HG02763 (cell line): ENCODE measurements around the gene SMOC1.

Source experiments
- ATAC-seq: cut with Tn5 transposase; IDR thresholded peaks from one replicate; pipeline ENCODE4 v1.9.1; 2021; ENCODE audit warnings: mild to moderate bottlenecking, moderate library complexity; ENCODE audit not compliant: unreplicated experiment

SMOC1 gene

DNA sequence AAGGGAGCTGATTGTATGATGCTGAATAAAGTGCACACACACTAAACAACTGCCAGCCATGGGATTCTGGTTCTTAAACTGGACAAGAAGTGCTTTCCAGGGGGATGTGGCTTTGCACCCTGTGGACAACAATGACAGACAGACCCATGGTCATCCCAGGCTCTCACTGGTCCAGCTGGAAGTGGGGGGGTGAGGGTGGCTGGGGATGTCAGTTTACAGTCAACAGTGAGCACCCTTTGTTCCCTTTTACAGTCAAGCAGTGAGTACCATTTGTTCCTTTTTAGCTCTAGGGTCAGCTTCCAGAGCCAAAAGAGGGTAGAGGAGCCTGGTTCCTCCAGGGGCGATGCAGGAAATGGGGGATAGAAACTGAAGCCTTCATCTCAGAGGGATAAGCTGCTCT lies 100.7 kb downstream of the SMOC1 start:
- no peak for ATAC-seq

DNA sequence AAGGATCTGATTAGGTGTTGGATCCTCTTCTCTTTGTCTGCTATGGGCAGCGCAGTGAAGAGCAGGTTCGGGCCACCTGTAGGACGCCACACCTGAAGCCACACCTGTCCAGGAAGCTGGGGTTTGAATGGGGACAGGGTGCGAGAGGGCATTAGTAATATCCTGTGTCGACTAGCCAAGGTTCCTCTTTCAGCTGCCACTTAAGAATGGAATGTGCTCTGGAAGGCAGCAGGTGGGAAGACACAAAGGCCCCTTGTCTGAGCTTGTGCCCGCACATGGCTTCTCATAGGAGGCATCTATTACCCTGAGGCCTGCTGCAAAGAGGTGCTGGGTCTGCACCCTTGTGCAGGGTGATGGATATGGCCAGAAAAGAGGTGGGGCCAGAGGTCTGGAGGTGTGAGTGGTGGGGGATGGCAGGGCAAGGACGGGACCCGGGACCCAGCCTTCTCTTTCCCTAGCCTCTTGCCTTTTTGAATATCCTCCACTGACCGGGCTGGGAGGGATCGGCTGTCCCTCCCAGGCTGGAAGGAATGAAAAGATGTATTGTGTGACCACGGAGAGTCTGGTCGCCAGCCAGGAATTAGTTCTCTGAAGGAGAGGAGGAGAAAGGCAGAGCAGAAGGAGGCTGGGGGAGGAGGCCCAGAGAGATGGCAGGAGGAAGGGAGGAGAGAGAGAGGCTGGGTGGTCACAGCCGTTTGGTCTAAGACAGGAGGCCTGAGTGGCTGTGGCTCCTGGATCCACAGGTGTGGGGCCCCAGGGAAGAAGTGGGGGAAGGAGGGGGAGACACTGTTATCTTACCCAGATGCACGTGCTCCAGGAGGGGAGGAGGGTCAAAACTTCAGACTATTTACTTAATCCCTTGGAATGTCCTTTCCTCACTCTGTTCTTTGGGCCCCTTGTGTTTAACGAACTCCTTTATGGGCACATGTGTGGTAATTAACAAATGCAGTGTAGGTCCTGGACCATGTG lies 101.5 kb downstream of the SMOC1 start:
- ATAC-seq = no peak

DNA sequence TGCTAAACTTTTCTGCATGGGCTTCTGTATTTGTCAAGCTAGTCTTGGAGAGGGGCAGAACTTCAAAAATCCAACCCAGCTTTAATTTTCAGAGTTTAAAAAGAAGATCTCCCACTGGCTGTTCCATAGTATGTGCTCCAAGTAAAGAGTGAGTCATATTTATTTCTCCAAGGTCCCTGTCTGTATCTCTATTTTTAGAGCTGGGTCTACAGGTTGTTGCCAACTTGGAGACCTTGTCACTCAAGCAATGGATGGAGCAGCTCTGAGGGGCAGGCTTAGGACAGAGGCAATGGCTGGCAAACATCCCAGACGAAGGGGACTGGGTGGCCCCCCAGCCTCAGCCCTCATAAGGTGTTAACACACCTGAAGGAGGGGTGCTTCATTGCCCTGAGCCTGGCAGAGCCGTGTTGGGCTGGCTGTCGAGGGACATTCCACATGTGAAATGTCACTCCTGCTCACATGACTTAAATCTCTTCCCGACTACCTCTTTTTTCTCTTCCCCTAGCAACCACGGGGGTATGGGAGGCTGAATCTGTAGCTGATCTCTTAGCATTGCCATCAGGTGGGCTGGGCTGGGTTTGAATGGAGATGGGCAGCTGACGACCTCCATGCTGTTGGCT lies 103.1 kb downstream of the SMOC1 start:
- ATAC-seq = no peak

DNA sequence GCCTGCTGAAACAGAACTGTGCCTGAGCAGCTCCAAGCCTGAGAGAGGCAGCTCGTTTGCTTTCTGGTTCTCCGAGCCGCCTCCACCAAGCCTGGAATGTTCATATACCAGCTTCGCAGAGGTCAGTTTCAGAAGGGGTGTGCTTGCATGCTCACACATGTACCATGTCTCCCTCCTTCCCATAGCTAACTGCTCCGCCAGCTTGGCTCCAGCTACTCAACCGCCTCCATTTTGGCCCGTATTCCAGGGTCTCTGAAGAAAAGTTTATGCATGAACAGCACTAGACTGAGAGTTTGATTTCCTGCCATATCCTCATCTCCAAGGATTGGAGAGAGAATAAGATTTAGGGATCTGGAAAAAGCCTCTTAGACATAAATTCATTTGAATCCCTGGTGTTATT lies 103.7 kb downstream of the SMOC1 start:
- no peak for ATAC-seq

DNA sequence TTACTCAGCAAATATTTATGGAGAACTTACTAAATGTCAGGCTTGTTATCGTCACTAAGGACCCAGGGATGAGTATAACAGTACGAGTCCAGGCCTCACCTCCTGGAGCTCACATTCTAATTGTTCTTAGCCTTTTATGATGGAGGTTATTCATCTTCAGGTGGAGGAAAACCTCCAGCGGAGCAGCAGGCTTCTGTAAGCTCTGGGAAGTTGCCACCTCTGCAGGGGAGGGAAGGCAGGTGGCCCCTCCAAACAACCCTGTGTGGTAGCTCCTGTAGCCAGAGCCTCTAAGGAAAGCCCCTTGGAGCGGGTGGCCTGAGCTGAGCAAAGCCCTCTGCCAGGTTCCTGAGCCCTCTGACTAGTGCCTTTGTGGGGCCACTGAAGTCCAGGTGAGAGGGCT lies 104.1 kb downstream of the SMOC1 start:
- no peak for ATAC-seq

DNA sequence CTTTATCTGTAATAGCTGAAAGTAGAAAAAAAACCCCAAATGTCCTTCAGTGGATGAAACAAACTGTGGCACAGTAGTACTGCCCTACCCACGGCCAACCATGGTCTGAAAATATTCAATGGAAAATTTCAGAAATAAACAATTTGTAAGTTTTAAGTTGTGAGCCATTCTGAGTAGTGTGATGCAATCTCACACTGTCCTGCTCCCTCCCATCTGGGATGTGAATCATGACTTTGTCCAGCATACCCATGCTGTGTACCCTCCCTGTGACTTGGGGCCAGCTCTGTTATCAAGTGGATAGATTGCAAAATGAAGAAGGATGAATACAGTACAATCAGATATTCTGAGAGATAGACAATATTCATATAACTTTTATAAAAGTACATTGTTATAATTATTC lies 106.2 kb downstream of the SMOC1 start:
- ATAC-seq = no peak

DNA sequence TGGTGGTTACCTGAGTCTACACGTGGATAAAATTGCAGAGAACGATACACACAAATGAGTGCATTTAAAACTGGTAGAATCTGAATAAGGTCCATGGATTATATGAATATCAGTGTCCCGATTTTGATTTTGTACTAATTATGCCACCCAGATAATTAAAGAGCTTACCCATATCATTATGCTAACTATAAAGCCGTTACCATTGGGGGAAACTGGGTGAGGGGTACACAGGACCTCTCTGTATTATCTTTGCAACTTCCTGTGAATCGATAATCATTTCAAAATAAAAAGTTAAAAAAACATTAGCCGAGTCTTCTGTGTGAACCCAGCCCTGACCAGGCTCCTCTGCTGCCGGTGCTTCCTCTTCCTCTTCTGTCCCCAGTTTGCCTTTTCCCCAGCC lies 107.1 kb downstream of the SMOC1 start:
- ATAC-seq = no peak

DNA sequence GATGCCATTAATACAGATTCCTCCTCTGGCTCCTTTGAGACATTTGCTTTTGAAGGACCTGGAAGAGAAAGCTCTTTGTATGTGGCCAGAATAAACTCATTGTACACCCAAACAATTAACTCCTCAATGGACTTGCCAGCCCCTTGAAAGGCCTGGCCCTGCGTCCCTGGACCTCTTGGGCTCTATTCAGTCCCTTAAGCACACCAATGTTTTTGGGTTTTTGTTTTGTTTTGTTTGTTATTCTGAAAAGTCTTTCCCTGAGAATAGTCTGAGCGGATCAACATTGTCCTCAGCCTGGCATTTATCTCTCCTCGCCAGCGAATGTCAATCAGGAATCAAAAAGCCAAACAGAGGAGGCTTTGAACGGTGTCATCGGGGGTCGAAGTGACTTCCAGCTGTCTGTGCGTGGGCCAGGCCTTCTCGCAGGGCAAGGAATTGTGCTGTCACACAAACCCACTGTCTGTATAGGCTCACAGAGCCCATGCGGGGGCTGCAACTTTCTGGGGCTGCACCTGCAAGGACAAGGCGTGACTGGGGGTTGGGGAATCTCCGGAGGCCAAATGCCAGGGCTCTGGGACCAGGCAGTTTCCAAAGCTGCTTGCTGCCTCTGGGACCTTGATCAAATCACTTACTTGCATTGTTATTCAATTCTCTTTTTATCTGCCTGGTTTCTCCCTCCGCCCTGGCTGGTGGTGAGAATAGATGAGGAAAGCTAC lies 108.3 kb downstream of the SMOC1 start:
- ATAC-seq = no peak

DNA sequence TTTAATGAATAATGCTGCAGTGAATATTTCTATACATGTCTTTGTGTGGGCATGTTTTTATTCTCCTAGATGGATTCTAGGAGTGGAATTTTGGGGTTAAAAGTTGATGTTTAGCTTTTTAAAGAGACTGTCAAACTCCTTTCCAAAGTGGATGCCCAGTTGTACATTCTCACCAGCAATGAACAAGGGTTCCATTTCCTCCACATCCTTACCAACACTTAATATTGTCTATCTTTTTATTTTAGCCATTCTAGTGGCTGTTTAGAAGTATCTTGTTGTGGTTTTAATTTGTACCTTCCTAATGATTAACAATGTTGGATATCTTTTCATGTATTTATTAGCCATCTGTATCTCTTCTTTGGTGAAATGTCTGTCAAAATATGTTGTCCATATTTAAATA lies 109.8 kb downstream of the SMOC1 start:
- no peak for ATAC-seq

DNA sequence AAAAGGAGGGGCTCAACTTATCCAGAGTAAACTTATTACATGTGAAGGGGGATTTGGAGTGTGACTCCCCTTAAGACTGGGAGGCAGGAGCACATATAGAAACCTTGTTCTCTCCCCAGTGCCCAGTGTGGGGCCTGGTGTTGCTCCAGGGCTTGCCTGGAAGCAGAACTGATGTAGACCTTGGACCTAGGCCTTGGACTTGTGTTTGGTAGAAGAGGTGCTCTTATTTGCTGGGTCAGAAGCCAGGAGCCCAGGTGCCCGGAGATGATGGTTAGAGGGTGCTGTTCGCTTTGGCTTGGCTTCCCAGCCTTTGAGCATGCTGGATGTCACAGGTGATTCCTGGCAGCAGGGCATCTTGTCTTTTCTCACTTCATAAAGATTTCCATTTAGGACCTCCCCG lies 110.4 kb downstream of the SMOC1 start:
- no peak for ATAC-seq

DNA sequence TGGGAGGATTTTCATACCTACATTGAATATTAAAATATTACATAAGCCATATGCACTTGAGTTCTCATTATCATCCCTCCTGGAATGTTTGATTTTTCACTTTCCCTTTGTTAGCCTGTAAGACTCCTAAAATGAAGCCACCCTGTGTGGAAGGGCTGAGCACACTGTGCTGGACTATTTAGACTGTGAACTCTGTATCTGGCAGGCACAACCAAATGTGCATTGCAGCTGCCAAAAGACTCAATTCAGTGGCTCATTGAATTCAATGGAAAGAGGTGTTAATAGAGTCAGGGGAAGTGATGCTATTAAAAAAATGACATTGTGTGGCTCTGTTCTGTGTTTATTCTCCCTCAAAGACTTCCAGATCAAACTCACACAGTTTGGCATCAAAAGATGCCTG lies 111.1 kb downstream of the SMOC1 start:
- no peak for ATAC-seq

DNA sequence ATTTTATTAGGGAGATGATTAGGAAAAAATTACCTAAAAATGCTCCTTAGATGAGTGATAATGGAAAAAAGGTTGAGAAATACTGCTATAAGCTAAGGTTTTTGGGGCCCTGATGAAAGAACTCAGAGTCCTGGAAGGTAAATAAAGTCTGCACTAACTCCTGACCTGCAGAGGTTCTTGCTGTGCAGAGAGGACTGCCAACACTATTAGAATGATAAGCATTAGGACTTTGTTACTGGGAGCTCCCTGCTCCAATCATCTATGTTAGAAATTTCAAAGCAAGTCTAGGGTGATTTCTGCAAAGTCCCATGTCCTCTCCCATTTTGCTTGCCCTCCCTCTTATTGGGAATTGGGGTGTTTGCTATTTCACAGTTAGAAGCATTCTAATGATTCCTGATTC lies 112.2 kb downstream of the SMOC1 start:
- no peak for ATAC-seq

DNA sequence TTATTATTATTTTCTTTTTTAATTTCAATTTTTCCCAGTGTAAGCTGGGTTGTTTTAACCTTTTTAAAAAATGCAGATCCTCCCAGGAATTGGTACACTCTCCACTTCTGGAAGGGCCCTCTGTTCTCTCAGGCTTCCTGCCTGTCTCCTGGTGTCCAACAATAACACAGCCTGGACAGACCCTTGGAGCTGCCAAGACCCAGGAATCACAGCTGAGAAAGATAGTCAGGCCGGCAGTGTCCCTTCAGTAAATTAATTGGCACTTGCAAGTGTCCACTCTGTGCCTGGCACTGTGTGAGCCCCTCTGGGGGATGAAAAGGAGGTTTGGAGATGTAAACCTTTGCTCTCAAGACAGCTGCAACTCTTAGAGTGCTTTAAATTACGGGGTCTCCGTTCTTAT lies 113.3 kb downstream of the SMOC1 start:
- no peak for ATAC-seq

DNA sequence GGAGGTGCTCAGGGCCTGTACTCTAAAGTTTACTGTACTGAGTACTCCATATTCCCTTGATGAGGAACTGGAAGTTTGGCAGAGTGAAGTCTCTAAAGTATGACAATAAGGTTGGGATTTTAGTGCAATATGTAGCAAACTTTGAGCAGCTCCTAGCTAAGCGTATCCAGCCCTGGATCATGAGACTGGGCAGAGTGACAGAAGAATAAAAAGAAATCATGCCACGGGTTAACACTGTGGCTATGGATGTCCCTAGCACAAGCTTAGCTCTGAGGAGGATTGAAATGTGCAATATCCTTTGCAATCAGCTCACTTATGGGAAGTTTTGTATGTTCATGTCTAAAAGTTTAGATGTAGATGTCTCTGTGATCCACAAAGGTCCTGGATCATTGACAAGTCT lies 114.1 kb downstream of the SMOC1 start:
- no peak for ATAC-seq

DNA sequence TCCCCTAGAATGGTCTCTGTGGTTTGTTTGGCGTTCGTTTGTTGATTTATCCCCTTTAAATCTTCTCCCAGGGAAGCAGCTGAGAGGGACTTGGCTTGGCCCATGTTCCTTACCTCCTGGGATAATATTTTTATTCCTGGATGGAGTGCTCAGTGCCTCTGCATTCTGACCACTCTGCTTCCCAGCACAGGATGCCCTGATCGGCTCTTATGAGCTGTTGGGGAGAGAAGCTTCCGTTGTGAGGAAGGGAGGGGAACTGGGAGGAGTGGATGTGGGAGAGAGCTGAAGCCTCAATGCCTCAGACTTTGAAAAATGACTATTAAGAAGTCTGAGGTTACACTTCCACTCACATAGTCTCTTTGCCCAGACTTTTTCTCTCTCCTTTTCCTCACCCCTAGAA lies 114.8 kb downstream of the SMOC1 start:
- ATAC-seq = no peak

DNA sequence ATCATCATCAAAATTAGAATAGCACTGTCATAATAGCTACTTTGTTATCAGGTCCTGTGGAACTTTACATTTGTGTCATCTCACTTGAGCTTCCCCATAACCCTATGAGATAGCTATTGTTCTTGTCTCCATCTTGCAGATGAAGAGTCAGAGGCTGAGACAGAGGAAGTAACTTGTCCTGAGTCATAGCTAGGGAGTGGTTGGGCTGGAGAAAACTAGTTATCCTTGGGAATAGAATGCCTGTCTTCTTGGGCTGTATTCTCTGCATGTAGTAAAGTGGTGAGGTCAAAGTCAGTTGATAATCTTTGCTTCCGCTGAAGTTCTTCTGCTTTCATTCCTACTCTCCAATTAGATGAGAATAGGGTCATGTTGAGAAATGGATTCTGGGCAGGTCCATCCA lies 117.0 kb downstream of the SMOC1 start:
- no peak for ATAC-seq

DNA sequence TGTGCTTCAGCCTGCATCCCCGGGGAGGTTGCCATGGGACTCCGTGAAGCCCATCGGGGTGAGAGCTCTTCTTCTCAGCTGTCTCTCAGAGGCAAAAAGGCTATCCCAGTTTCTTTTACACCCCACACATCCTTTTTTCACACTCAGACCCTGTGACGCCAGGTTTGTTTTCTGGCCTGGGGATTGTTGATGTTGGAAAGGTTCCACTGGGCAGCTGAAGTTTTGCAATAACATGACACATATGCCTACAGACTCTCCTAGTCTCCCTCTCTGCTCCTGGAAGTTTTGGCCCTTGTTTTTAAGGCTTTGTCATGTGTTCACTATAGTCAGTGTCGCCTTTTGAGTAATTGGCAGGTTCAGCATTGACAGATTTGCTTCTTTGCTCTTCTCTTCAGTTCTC lies 118.6 kb downstream of the SMOC1 start:
- no peak for ATAC-seq

DNA sequence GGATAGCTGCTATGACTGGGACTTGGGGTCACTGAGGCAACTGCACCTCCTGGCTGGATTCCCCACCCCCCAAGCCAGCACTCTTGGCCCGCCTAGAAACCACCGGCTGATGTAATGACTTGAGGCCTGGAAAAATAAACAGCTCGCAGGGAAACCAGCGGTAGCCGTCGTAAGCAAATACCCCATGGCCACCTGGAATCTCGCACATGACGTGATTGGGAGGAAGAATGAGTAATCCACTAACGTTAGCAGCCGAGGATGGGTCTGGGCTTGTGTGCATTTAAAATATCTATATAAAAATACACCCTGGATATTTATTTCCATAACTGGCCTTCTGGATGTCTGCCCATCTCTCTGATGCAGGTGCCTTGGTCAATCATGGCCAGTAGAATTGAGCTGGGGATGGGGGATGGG lies 120.1 kb downstream of the SMOC1 start:
- ATAC-seq = no peak

DNA sequence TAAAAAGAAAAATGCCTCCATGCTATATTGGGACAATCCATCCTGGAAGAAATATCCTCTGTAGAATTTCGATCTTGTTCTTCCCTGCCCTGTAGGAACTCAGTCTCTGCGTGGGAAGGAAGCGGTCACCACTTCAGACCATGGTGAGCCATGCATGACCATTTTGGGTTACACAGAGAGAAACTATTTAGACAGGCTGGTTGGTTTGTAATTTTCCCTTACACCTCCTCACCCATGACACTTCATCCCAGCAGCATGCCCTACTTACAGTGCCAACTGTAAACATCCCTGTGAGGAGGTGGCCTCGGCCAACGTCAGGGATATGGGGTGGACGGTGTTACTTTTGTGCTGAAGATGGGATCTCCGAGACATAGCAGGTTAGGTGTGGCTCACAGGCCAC lies 121.4 kb downstream of the SMOC1 start:
- ATAC-seq = no peak

DNA sequence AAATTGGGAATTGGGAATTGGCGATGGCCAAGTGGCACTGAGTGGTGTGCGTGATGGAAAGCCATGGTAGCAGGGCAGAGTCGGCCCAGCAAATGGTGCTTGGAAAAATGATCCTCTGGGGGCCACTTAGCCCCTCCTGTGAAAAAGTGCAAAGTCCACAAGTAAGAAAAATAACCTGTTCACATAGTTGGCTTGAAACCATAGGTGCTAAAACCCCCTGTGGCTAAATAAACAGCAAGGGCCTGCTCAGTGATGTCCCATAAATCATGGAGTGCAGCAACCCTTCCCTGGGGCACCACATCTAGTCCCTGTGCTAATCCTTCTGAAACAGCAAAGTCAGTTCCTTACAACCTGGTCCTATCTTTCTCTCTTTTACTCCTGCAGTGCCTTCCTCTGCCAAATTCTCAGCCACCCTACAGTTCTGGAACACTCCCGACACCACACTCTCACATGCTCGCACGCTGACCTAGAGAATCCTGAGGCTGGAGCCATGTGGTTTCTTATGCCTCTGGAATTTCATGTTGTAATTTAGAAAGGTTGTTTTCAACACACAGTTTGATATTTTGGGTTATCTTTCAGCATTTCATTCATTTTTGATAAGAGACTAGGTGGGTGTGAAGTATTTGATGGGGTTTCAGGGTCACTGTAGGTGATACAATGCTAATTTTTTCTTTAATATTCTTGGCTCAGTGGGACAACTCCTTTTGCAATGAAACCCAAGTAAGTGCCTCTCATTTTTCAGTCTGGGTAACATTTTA lies 123.6 kb downstream of the SMOC1 start:
- ATAC-seq = no peak

DNA sequence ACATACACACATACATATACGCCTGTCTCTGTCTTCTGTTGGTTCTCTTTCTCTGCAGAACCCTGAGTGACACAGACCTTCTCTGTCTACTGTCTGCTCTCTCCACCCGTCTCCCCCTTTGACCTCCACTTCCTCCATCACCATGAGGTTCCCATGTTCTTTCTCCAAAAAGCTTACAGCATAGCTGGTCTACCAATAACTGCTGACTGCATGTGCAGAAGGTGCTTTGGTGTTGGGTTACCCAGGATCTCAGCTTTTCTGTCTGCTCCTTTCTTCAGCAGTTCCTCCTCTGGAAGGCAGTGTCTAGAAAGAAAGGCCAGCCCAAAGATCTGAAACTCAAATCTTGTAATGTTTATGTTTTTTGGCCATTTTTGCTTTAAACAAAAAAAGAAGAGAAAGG lies 125.6 kb downstream of the SMOC1 start:
- ATAC-seq = no peak
